Esophagus muscularis mucosa (tissue), 4 donors: ENCODE data around the gene UBE2D4. TPM values are rescaled to one million over a fixed set of nuclear protein-coding genes. Genes with fewer than 3 reads are reported as not detected.
A peak's percentile ranks its signal among the peaks of the same experiment; 100 is the strongest.

Source experiments
- DNase-seq: peaks from one replicate; pipeline ENCODE4 v3.0.0-alpha.2; 2017; ENCODE audit errors: extremely low spot score
- H3K27ac ChIP-seq, 4 donors: fragments of 200-600 bp; sonication (generic); replicated peaks in 1 of 4; 1 replicate in 3 of 4; 2 replicates in 1 of 4; pipeline ENCODE4 v1.5.1; 2016 to 2019; ENCODE audit warnings: mild to moderate bottlenecking in 1 of 4
- H3K27me3 ChIP-seq, 4 donors: fragments of 200-600 bp; sonication (generic); one replicate each; pipeline versions ENCODE4 v1.5.1 to v1.6.0; 2016 to 2019
- H3K36me3 ChIP-seq, 4 donors: fragments of 200-600 bp; sonication (generic); one replicate each; pipeline ENCODE4 v1.5.1; 2016 to 2019
- H3K4me1 ChIP-seq, 4 donors: fragments of 200-600 bp; sonication (generic); one replicate each; pipeline ENCODE4 v1.5.1; 2016 to 2019
- H3K4me3 ChIP-seq, 4 donors: fragments of 200-600 bp; sonication (generic); 1 replicate in 2 of 4; 2 replicates in 2 of 4; pipeline ENCODE4 v1.5.1; 2016 to 2019; ENCODE audit warnings: mild to moderate bottlenecking in 4 of 4, moderate library complexity in 1 of 4
- H3K9me3 ChIP-seq, 4 donors: fragments of 200-600 bp; sonication (generic); 1 replicate in 3 of 4; 2 replicates in 1 of 4; pipeline ENCODE4 v1.5.1; 2016 to 2019
- CTCF ChIP-seq, 3 experiments: fragments of 200-600 bp in 2 of 3; fragments of 450-650 bp in 1 of 3; sonication (generic) in 2 of 3; IDR thresholded peaks; one replicate each; pipeline ENCODE4 v1.5.1; 2017 to 2019; ENCODE audit warnings: antibody characterized with exemption in 3 of 3, mild to moderate bottlenecking in 2 of 3, moderate library complexity in 1 of 3
- EP300 ChIP-seq: sonication (generic); formaldehyde crosslinking; IDR thresholded peaks from one replicate; pipeline ENCODE4 v1.6.1; 2017; ENCODE audit warnings: antibody characterized with exemption
- POLR2A ChIP-seq: fragments of 450-650 bp; IDR thresholded peaks from one replicate; pipeline ENCODE4 v1.6.1; 2017; ENCODE audit warnings: antibody characterized with exemption, moderate library complexity, mild to moderate bottlenecking, low read depth
- POLR2AphosphoS5 ChIP-seq, 2 donors: sonication (generic); formaldehyde crosslinking; IDR thresholded peaks; one replicate each; pipeline ENCODE4 v1.6.1; 2017; ENCODE audit warnings: antibody characterized with exemption in 2 of 2
- WGBS: methylation state at CpG from one replicate; pipeline ENCODE4 v1.1.5; 2018; 5-methylcytosine and 5-hydroxymethylcytosine counted together
- intact Hi-C: fragments of 100-400 bp; cut with DNase I; formaldehyde crosslinking; loops from one replicate; pipeline ENCODE4 v1.15.1; 2023
- total RNA-seq, 4 donors: library from RNA; depleted of rRNA; stranded (reverse); fragments of >200 nt; gene quantifications; one replicate each; pipeline versions ENCODE4 v1.1.0 to v1.2.1, GENCODE V29; 2016

Gene UBE2D4
- total RNA-seq, 4 donors from 2014 or later: 20.1 to 36.4 (median 26.3) TPM

- WGBS: 91% methylated on average over 4 of the region's 4 CpGs
- no peaks in the 10 kb centered on the region for H3K9me3 ChIP-seq
- DNase-seq: no peak
- H3K36me3 ChIP-seq: peaks cover 0 to 9% (median 4%) of the 10 kb centered on the region in 4 donors
- intact Hi-C loops: no loop called here
- TF ChIP-seq EP300 (no peak), POLR2A (no peak), POLR2AphosphoS5 (IDR thresholded peaks at IDR 0.05) (no peak), CTCF (IDR thresholded peaks at IDR 0.05) (no peak)
- H3K27me3 ChIP-seq: no peaks in the 10 kb centered on the region
- H3K4me3 ChIP-seq: no peak overlapping the region
- no peak overlapping the region for H3K27ac ChIP-seq
- peaks cover 14 to 26% (median 23%) of the 10 kb centered on the region in 4 donors for H3K4me1 ChIP-seq
Observed at GRCh38 chr7:43922726-43923125, 3.5 kb upstream of the UBE2D4 start.

GRCh38 chr7:43926798-43927123 is 525 bp downstream of the UBE2D4 start:
- peak overlapping the region; percentile 97 to 98 (median 97) for H3K27ac ChIP-seq
- no peaks in the 10 kb centered on the region for H3K36me3 ChIP-seq
- no peaks in the 10 kb centered on the region for H3K27me3 ChIP-seq
- intact Hi-C loops: no loop called here
- peak overlapping the region; percentile 75 to 89 (median 82) for H3K4me3 ChIP-seq
- peaks cover 14 to 26% (median 24%) of the 10 kb centered on the region in 4 donors for H3K4me1 ChIP-seq
- no peak for DNase-seq
- WGBS: 1% methylated on average over 6 of the region's 6 CpGs
- TF ChIP-seq CTCF (IDR thresholded peaks at IDR 0.05) (peak in 1 of 3 experiments; percentile 21), POLR2A (no peak)
- no peaks in the 10 kb centered on the region for H3K9me3 ChIP-seq

- 95% methylated on average over 4 of the region's 4 CpGs for WGBS
- TF ChIP-seq EP300 (no peak), CTCF (IDR thresholded peaks at IDR 0.05) (no peak), POLR2A (no peak), POLR2AphosphoS5 (IDR thresholded peaks at IDR 0.05) (no peak)
- H3K36me3 ChIP-seq: no peaks in the 10 kb centered on the region
- DNase-seq: no peak
- H3K4me3 ChIP-seq: no peak overlapping the region
- H3K9me3 ChIP-seq: no peaks in the 10 kb centered on the region
- H3K4me1 ChIP-seq: peaks cover 14 to 26% (median 24%) of the 10 kb centered on the region in 4 donors
- intact Hi-C loops: no loop called here
- H3K27ac ChIP-seq: no peak overlapping the region
- no peaks in the 10 kb centered on the region for H3K27me3 ChIP-seq
Observed at GRCh38 chr7:43927810-43928209, 1.6 kb downstream of the UBE2D4 start.

- Histone ChIP-seq H3K9me3 (no peaks in the 10 kb centered on the region), H3K4me3 (no peak overlapping the region), H3K27me3 (no peaks in the 10 kb centered on the region), H3K27ac (no peak overlapping the region), H3K4me1 (peaks cover 14 to 23% (median 21%) of the 10 kb centered on the region in 4 donors), H3K36me3 (no peaks in the 10 kb centered on the region)
- DNase-seq: no peak
- TF ChIP-seq CTCF (IDR thresholded peaks at IDR 0.05) (no peak), POLR2A (no peak), EP300 (no peak), POLR2AphosphoS5 (IDR thresholded peaks at IDR 0.05) (no peak)
- 91% methylated on average over 5 of the region's 5 CpGs for WGBS
- intact Hi-C loops: no loop called here
Observed at GRCh38 chr7:43929529-43930457, 3.6 kb downstream of the UBE2D4 start.
